PC-9 (cell line): Measurements from ENCODE around the gene NFATC1.

Source experiments
- CTCF ChIP-seq: fragments of 200-600 bp; sonication (generic); conservative IDR thresholded peaks from 2 replicates; pipeline ENCODE4 v1.6.1; 2017; ENCODE audit warnings: mixed run types, antibody characterized with exemption, mild to moderate bottlenecking, moderate library complexity
- EZH2 ChIP-seq: fragments of 200-600 bp; sonication (generic); IDR thresholded peaks from 2 replicates; pipeline ENCODE4 v1.8.0; 2017; ENCODE audit warnings: antibody characterized with exemption, low read depth

- TF ChIP-seq CTCF: no peak
- TF ChIP-seq EZH2: no peak
Observed at GRCh38 chr18:79564441-79564840, 168.7 kb downstream of the NFATC1 start.
